H9 (cell line): Measurements from ENCODE around the gene HLF. TPM values are rescaled to one million over a fixed set of nuclear protein-coding genes. Genes with fewer than 3 reads are reported as not detected.

Experiments
- DNase-seq: peaks from one replicate; pipeline ENCODE4 v3.0.0-alpha.2; 2017
- H2AFZ ChIP-seq: one replicate; pipeline ENCODE4 v1.6.1; 2013; ENCODE audit warnings: mild to moderate bottlenecking, low read length, control low read depth, moderate library complexity
- H2AK5ac ChIP-seq: 2 replicates; pipeline ENCODE4 v1.6.1; 2013; ENCODE audit warnings: low read length, control low read depth, mixed read lengths; ENCODE audit not compliant: insufficient read length
- H2BK120ac ChIP-seq: one replicate; pipeline ENCODE4 v1.6.1; 2013; ENCODE audit warnings: low read depth, mild to moderate bottlenecking, low read length, control low read depth, inconsistent platforms; ENCODE audit not compliant: poor library complexity, severe bottlenecking
- H2BK12ac ChIP-seq: 2 replicates; pipeline ENCODE4 v1.6.1; 2013; ENCODE audit warnings: low read length, control low read depth, mixed read lengths, low read depth; ENCODE audit not compliant: insufficient read length
- H2BK15ac ChIP-seq: 2 replicates; pipeline ENCODE4 v1.6.1; 2013; ENCODE audit warnings: low read depth, low read length, control low read depth
- H2BK20ac ChIP-seq: one replicate; pipeline ENCODE4 v1.6.1; 2013; ENCODE audit warnings: low read depth, mild to moderate bottlenecking, low read length, control low read depth, inconsistent platforms; ENCODE audit not compliant: poor library complexity, severe bottlenecking
- H2BK5ac ChIP-seq: 2 replicates; pipeline ENCODE4 v1.6.1; 2013; ENCODE audit warnings: low read length, control low read depth, mixed read lengths; ENCODE audit not compliant: insufficient read length
- H3K14ac ChIP-seq: 2 replicates; pipeline ENCODE4 v1.6.1; 2013; ENCODE audit warnings: low read length, control low read depth; ENCODE audit not compliant: insufficient read depth
- H3K18ac ChIP-seq: 2 replicates; pipeline ENCODE4 v1.6.1; 2013; ENCODE audit warnings: low read depth, mild to moderate bottlenecking, mixed read lengths, low read length, control low read depth; ENCODE audit not compliant: insufficient read length
- H3K23ac ChIP-seq: 2 replicates; pipeline ENCODE4 v1.6.1; 2013; ENCODE audit warnings: low read length, control low read depth, mixed read lengths, low read depth; ENCODE audit not compliant: insufficient read length
- H3K23me2 ChIP-seq: 2 replicates; pipeline ENCODE4 v1.6.1; 2013; ENCODE audit warnings: low read depth, mild to moderate bottlenecking, mixed read lengths, low read length, control low read depth; ENCODE audit not compliant: insufficient read length, poor library complexity, severe bottlenecking
- H3K27ac ChIP-seq: 2 replicates; pipeline ENCODE4 v1.5.1; 2013; ENCODE audit warnings: low read length, control low read depth, mixed read lengths, low read depth; ENCODE audit not compliant: insufficient read length
- H3K27me3 ChIP-seq: 2 replicates; pipeline ENCODE4 v1.6.1; 2013; ENCODE audit warnings: low read length, control low read depth, inconsistent platforms; ENCODE audit not compliant: insufficient read depth
- H3K4ac ChIP-seq: 2 replicates; pipeline ENCODE4 v1.6.1; 2013; ENCODE audit warnings: low read depth, mild to moderate bottlenecking, control low read depth, inconsistent platforms, low read length, moderate library complexity
- H3K4me1 ChIP-seq: 2 replicates; pipeline ENCODE4 v1.6.1; 2013; ENCODE audit warnings: low read length, control low read depth, inconsistent platforms; ENCODE audit not compliant: insufficient read depth
- H3K4me2 ChIP-seq: 2 replicates; pipeline ENCODE4 v1.6.1; 2013; ENCODE audit warnings: low read length, control low read depth, mixed read lengths; ENCODE audit not compliant: insufficient read length, insufficient read depth
- H3K56ac ChIP-seq: 2 replicates; pipeline ENCODE4 v1.6.1; 2013; ENCODE audit warnings: low read depth, mild to moderate bottlenecking, mixed read lengths, low read length, control low read depth; ENCODE audit not compliant: insufficient read length
- H3K79me1 ChIP-seq: 2 replicates; pipeline ENCODE4 v1.6.1; 2013; ENCODE audit warnings: low read depth, mild to moderate bottlenecking, moderate library complexity, low read length, control low read depth, inconsistent platforms; ENCODE audit not compliant: insufficient read depth, poor library complexity, severe bottlenecking
- H3K79me2 ChIP-seq: 2 replicates; pipeline ENCODE4 v1.6.1; 2013; ENCODE audit warnings: low read length, control low read depth, inconsistent platforms; ENCODE audit not compliant: insufficient read depth
- H3K9ac ChIP-seq: 2 replicates; pipeline ENCODE4 v1.6.1; 2013; ENCODE audit warnings: low read length, control low read depth, mixed read lengths; ENCODE audit not compliant: insufficient read length; ENCODE audit errors: extremely low read depth
- H3K9me3 ChIP-seq: one replicate; pipeline ENCODE4 v1.6.1; 2013; ENCODE audit warnings: low read depth, low read length, inconsistent platforms; ENCODE audit not compliant: control insufficient read depth
- H3T11ph ChIP-seq: one replicate; pipeline ENCODE4 v1.6.1; 2013; ENCODE audit warnings: mild to moderate bottlenecking, low read length, control low read depth, inconsistent platforms
- H4K20me1 ChIP-seq: one replicate; pipeline ENCODE4 v1.6.1; 2013; ENCODE audit not compliant: control insufficient read depth, insufficient read length, insufficient read depth
- H4K5ac ChIP-seq: 2 replicates; pipeline ENCODE4 v1.6.1; 2013; ENCODE audit warnings: low read depth, mild to moderate bottlenecking, mixed read lengths, low read length, control low read depth; ENCODE audit not compliant: insufficient read length
- H4K8ac ChIP-seq: replicated peaks from 2 replicates; pipeline ENCODE4 v1.6.1; 2013; ENCODE audit warnings: low read length, control low read depth, mixed read lengths, low read depth; ENCODE audit not compliant: insufficient read length
- H4K91ac ChIP-seq: 2 replicates; pipeline ENCODE4 v1.6.1; 2013; ENCODE audit warnings: low read depth, mild to moderate bottlenecking, moderate library complexity, mixed read lengths, low read length, control low read depth; ENCODE audit not compliant: insufficient read length
- H3K27ac Mint-ChIP-seq, 3 experiments: 2 replicates in 2 of 3; 3 replicates in 1 of 3; pipeline ENCODE4 v1.8.0; 2020 to 2021; ENCODE audit warnings: mixed read lengths in 3 of 3, mild to moderate bottlenecking in 1 of 3, moderate library complexity in 1 of 3
- H3K27me3 Mint-ChIP-seq: 2 replicates; pipeline ENCODE4 v1.8.0; 2021; ENCODE audit warnings: low read depth, mild to moderate bottlenecking, moderate library complexity, mixed read lengths
- H3K36me3 Mint-ChIP-seq, 3 experiments: 2 replicates in 2 of 3; 3 replicates in 1 of 3; pipeline ENCODE4 v1.8.0; 2020 to 2021; ENCODE audit warnings: low read depth in 3 of 3, mixed read lengths in 3 of 3; ENCODE audit not compliant: insufficient read depth in 1 of 3
- H3K4me1 Mint-ChIP-seq, 2 experiments: 2 replicates each; pipeline ENCODE4 v1.8.0; 2020; ENCODE audit warnings: mixed read lengths in 2 of 2
- H3K4me3 Mint-ChIP-seq, 2 experiments: 2 replicates in 1 of 2; 3 replicates in 1 of 2; pipeline ENCODE4 v1.8.0; 2020 to 2021; ENCODE audit warnings: mild to moderate bottlenecking in 2 of 2, mixed read lengths in 2 of 2, moderate library complexity in 1 of 2
- H3K9me3 Mint-ChIP-seq, 2 experiments: 2 replicates in 1 of 2; 3 replicates in 1 of 2; pipeline ENCODE4 v1.8.0; 2020; ENCODE audit warnings: mild to moderate bottlenecking in 2 of 2, mixed read lengths in 2 of 2, moderate library complexity in 1 of 2
- CTCF ChIP-seq: fragments of 200-600 bp; sonication (generic); conservative IDR thresholded peaks from 3 replicates; pipeline ENCODE4 v1.8.0; 2021; ENCODE audit warnings: antibody characterized with exemption, mild to moderate bottlenecking
- WGBS: extraction: QIAGEN DNeasy Blood & Tissue Kit; methylation state at CpG from one replicate; pipeline ENCODE4 v1.1.7; 2013; ENCODE audit warnings: missing lambda C conversion rate, low lambda C conversion rate, mixed read lengths; ENCODE audit not compliant: insufficient read length; ENCODE audit errors: extremely low coverage; 5-methylcytosine and 5-hydroxymethylcytosine counted together
- total RNA-seq: library from RNA; stranded (reverse); gene quantifications from 2 replicates; pipeline ENCODE4 v1.2.1, GENCODE V29; 2021

The HLF gene
- total RNA-seq, 1 experiment from 2014 or later: 0.17 TPM

DNA sequence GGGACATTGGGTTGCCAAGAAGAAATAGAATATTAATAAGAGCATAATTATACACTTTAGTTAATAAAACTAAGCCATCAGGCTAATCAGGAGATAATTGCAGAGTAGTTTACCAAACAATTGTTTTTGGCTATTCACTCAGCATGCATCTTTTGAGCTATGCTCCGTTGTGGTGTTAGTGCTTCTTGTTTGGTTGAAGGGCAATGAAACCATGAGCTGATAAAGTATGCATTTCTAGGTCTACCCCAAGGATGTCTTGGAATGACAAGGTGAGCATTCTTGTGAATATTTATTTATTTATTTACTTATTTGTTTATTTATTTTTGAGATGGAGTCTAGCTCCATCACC, 6.4 kb downstream of the HLF start:
- Histone ChIP-seq H3K4me2 (no peak overlapping the region), H3K23ac (no peak overlapping the region), H3K79me2 (no peaks in the 10 kb centered on the region), H4K5ac (no peak overlapping the region), H3K18ac (no peak overlapping the region), H3K27me3 (peaks cover 5% of the 10 kb centered on the region; the same call in 1 of the 2 replicates), H3K56ac (no peak overlapping the region), H2BK20ac (no peak overlapping the region), H3T11ph (no peak overlapping the region), H3K23me2 (no peaks in the 10 kb centered on the region), H3K9me3 (no peaks in the 10 kb centered on the region), H3K79me1 (no peaks in the 10 kb centered on the region), H3K27ac (no peak overlapping the region), H2BK15ac (no peak overlapping the region), H4K91ac (no peak overlapping the region), H4K20me1 (no peaks in the 10 kb centered on the region), H3K14ac (no peak overlapping the region), H2AK5ac (no peak overlapping the region), H3K4ac (no peak overlapping the region), H3K4me1 (no peaks in the 10 kb centered on the region), H2BK5ac (no peak overlapping the region), H3K9ac (no peak overlapping the region), H2AFZ (no peak overlapping the region), H2BK120ac (no peak overlapping the region), H4K8ac (no peak overlapping the region), H2BK12ac (no peak overlapping the region)
- no peaks in the 10 kb centered on the region for H3K9me3 Mint-ChIP-seq
- no CpG with 5 or more reads among the region's 1 CpG for WGBS
- no peak overlapping the region for H3K4me3 Mint-ChIP-seq
- H3K4me1 Mint-ChIP-seq: no peaks in the 10 kb centered on the region
- H3K27ac Mint-ChIP-seq: no peak overlapping the region
- peaks cover 50% of the 10 kb centered on the region for H3K27me3 Mint-ChIP-seq
- DNase-seq: no peak
- no peaks in the 10 kb centered on the region for H3K36me3 Mint-ChIP-seq
- no peak for TF ChIP-seq CTCF
